HepG2 (cell line): ENCODE results near the gene WNK2.

Source experiments
- BATF2 ChIP-seq: sonication (generic); formaldehyde crosslinking; IDR thresholded peaks from 2 replicates; pipeline ENCODE4 v1.8.0; 2022; ENCODE audit warnings: mild to moderate bottlenecking, missing genetic modification reagents, moderate library complexity
- EP300 ChIP-seq, 3 experiments: sonication (generic) in 1 of 3; formaldehyde crosslinking in 1 of 3; IDR thresholded peaks; 2 replicates each; pipeline versions ENCODE4 v1.5.1 to v1.6.1; 2011 to 2020; ENCODE audit warnings: low read depth in 2 of 3, low read length in 2 of 3, borderline replicate concordance in 1 of 3, improper control_type of control experiment in 1 of 3, mild to moderate bottlenecking in 1 of 3, missing genetic modification reagents in 1 of 3, moderate library complexity in 1 of 3
- FOXP1 ChIP-seq, 2 experiments: fragments of 450-650 bp in 1 of 2; IDR thresholded peaks; 2 replicates each; pipeline ENCODE4 v1.6.1; 2017 to 2018; ENCODE audit warnings: antibody characterized with exemption in 1 of 2
- HINFP ChIP-seq: sonication (generic); formaldehyde crosslinking; IDR thresholded peaks from 2 replicates; pipeline ENCODE4 v1.4.0; 2020; ENCODE audit warnings: low read depth, mild to moderate bottlenecking, missing genetic modification reagents
- NR2F1 ChIP-seq, 2 experiments: fragments of 450-650 bp in 1 of 2; formaldehyde crosslinking in 1 of 2; IDR thresholded peaks; 2 replicates each; pipeline versions ENCODE4 v1.5.0 to v1.6.1; 2016 to 2020; ENCODE audit warnings: mild to moderate bottlenecking in 1 of 2, missing compliant biosample characterization in 1 of 2, missing genetic modification reagents in 1 of 2, moderate library complexity in 1 of 2
- SMC3 ChIP-seq: IDR thresholded peaks from 2 replicates; pipeline ENCODE4 v1.6.1; 2011; ENCODE audit warnings: low read length, improper control_type of control experiment
- TCF12 ChIP-seq, 2 experiments: fragments of 450-650 bp in 1 of 2; sonication (generic) in 1 of 2; formaldehyde crosslinking in 1 of 2; IDR thresholded peaks; 2 replicates each; pipeline versions ENCODE4 v1.6.1 to v1.8.0; 2017 to 2022; ENCODE audit warnings: antibody characterized with exemption in 1 of 2, mild to moderate bottlenecking in 1 of 2, missing genetic modification reagents in 1 of 2, moderate library complexity in 1 of 2
- ZBTB49 ChIP-seq: sonication (generic); formaldehyde crosslinking; IDR thresholded peaks from 2 replicates; pipeline ENCODE4 v1.4.0; 2020; ENCODE audit warnings: missing genetic modification reagents, borderline replicate concordance
- ZNF629 ChIP-seq: sonication (generic); formaldehyde crosslinking; conservative IDR thresholded peaks from 2 replicates; pipeline ENCODE4 v1.5.0; 2020; ENCODE audit warnings: missing genetic modification reagents
- ZNF766 ChIP-seq: sonication (generic); formaldehyde crosslinking; IDR thresholded peaks from 2 replicates; pipeline ENCODE4 v1.5.0; 2020; ENCODE audit warnings: missing genetic modification reagents, borderline replicate concordance

DNA sequence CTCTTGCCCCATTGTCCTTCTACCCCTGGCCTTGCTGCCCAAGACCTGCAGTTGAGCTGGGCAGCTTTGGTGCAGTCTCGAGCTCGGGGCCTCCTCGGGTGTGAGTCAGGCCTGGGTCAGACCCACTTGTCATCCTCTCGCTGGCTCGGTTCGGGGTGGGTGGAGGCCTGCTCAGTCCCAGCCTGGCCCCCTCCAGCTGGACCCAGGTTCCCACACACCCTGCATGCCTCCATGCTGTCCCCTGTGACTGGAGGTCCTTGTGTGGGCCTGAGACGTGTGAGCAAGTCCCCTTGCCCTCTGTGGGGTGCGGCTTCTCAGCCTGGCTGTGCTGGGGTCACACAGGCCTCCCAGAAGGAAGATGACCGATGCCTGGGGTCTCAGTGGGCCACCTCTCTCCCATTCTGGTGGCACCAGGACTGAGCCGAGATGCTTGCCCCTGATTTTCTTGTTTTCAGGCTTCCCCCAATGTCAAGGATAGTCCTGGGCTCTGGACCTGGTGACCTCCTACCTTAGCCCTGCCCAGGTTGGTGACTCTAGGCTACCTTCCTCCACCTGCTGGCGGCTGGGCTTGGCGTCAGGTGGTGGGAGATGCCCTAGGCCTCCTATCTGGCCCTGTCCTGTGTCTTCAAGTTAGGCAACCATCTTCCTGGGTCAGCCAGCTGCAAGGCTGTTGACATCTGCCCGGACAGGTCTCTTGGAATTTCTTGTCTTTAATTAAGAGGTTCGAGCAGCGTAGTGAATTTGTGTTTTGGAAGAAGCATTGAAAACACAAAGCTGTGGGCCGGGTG lies 15.1 kb downstream of the WNK2 start:
- no peak for TF ChIP-seq ZNF766 (CRISPR knock-in tag)
- TF ChIP-seq ZBTB49 (CRISPR knock-in tag): no peak
- no peak for TF ChIP-seq EP300 (IDR thresholded peaks at IDR 0.05; ENCODE audit: low read depth in 2 of 2, low read length in 2 of 2)
- TF ChIP-seq EP300 (CRISPR knock-in tag; IDR thresholded peaks at IDR 0.05; ENCODE audit: borderline replicate concordance): no peak
- no peak for TF ChIP-seq SMC3
- no peak for TF ChIP-seq HINFP (CRISPR knock-in tag)
- TF ChIP-seq NR2F1 (CRISPR knock-in tag; IDR thresholded peaks at IDR 0.05): no peak
- TF ChIP-seq TCF12 (IDR thresholded peaks at IDR 0.05): no peak
- TF ChIP-seq TCF12 (CRISPR knock-in tag; IDR thresholded peaks at IDR 0.05): no peak
- TF ChIP-seq ZNF629 (CRISPR knock-in tag): no peak
- no peak for TF ChIP-seq FOXP1 (IDR thresholded peaks at IDR 0.05)
- no peak for TF ChIP-seq FOXP1 (CRISPR knock-in tag; IDR thresholded peaks at IDR 0.05)
- no peak for TF ChIP-seq BATF2 (CRISPR knock-in tag)
